HG03060 (cell line): ENCODE data around the gene TNFAIP2.
"Not testable (repeated sequence)": the region's sequence is repeated elsewhere in the genome, so short reads cannot be mapped to it uniquely, and the experiment has no call there.

Experiments used
- ATAC-seq: cut with Tn5 transposase; IDR thresholded peaks from one replicate; pipeline ENCODE4 v1.9.1; 2021; ENCODE audit warnings: low read depth, moderate number of reproducible peaks; ENCODE audit not compliant: unreplicated experiment

TNFAIP2 gene

GRCh38 chr14:103149351-103150237 is 26.3 kb downstream of the TNFAIP2 start:
- ATAC-seq: no peak

DNA sequence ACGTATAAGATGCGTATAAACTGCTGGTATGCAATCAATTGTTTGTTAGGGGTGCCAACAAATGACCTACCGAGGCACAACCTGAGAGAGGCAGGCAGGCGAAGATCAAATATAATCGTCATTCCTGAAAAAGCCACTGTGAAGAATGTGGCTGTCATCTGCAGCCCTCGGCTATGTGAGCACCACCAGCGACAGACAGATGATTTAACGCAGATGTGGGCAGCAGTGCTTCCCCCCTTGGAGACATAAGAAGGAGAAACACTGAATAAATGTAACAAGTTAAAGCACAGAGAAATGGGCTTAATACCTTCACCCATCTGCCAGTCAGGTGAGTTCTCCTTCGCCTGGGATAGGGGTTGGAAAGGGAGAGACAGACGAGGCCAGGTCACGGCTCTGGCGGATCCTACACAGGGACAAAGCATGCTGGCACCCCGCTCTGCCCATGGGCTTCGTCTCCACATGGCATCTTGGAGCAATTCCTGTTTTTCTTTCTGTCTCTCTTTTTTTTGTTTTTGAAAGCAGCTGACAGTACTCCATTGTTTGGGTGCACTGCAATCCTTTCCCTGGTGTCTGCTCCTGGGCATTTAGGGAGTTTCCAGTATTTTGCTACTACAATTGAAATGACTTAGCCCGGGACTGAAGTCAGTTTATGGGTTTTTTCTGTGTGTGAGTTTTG is 28.1 kb downstream of the TNFAIP2 start:
- no peak for ATAC-seq

DNA sequence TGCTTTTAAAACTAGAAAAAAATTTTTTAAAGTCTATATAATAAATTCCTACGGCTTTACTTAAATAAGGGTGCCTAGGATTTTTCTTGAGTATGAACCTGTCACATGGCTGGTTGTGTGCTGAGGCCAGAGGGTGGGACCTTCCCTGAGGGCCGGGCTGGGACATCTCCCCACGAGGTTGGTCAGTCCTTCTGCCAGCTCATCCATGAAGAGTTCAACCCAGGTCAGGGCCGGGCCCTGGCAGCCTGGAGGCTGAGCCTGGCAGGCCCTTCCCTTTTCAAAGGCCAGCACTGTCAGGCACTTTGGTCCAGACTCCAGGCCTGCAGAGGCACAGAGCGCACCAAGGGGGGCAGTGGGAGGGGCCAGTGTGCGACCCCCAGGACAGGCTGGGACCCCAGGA is 31.7 kb downstream of the TNFAIP2 start:
- no peak for ATAC-seq

GRCh38 chr14:103155416-103155815 is 32.2 kb downstream of the TNFAIP2 start:
- not testable (repeated sequence) for ATAC-seq

DNA sequence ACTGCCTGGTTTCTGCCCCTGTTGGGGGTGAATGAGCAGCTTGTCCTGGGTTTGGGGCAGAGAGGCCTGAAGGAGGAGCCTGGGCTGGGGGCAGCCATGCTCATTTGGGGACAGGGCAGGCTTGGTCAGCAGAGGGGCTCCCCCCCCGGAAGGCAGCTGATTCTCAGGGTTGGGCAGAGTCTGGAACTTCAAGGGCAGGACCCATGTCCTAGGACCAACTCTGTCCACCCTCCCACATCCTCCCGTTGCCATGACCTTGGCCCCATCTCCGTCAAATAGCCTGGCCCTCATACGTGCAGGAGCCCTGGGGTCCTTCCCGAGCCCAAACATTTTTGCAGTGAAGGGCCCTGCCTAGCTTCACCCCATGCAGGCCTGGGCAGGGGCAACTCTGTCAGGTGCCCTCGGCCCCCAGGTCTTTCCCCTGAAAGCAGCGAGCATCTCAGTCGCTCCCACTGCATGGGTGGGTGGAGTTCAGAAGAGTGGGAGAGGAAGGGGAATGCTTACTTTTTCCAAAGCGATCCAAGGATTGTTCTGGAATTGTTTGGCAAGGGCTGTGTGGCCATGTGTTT is 32.6 kb downstream of the TNFAIP2 start:
- no peak for ATAC-seq

DNA sequence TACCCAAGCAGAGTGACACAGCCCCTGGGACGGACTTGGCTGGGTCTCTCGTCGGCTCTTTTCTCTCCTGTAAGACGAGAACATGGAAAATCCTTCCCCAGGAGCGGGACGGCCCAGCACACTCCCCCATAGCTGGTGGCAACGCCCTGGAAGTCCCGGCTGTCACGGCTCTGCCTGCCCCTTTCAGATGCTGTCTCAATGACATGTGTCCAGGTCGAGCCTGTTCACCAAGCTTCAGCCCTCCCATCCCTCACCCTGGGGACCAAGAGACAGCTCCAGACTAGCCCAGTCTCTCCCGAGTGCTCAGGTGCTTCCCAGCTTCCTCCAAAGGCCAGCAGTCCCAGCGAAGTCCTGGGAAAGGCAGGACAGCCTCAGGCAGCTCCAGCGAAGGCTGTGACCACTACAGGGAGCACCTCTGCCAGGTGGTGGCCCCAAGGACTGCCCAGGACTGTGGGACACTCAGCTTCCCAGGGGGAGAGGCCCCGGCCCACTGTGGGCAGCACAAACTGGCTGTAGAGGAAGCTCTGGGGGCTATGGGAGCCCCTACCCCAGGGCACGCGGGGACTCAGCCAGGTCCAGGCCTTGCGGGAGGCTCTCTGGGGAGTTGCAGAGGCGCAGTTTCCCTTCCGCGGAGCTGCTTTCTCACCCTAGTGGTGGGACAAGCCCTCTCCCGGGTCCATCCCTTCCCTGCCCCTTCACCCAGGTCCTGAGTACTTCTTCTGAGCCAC is 33.6 kb downstream of the TNFAIP2 start:
- no peak for ATAC-seq

DNA sequence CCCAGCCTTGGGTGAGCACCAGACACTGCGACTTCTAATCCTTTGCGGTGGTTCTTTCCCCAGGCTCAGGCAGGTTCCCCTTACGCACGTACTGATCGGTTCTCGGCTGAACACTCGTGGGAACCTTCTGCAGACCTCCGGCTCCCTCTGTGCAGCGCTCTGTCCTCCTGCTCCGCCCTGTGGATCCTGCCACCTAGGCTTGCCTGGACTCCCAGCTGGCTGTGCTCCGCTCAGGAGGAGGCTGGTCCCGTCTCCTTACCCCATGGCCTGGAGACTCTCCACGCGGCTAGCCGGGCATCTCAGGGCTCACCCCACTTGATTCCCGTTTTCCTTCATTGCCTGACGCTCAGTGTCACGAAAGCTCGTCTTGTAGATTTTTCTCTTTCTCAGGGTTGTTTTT is 34.7 kb downstream of the TNFAIP2 start:
- no peak for ATAC-seq

DNA sequence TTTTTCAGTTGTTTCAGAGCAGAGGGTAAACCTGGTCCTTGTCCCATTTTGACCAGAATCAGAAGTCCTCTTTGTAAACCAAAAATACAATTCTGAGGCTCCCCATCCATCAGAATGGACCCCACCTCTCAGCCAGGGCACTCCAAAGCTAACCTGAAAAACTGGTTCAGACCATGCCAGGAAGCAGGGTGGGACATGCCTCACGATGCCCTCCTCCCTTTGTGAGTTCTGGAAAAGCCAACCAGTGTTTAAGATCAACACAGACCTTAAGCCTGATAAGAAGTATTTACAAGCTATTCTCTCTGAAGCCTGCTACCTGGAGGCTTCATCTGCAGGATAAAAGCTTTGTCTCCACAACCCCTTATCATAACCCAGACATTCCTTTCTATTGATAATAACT is 35.4 kb downstream of the TNFAIP2 start:
- ATAC-seq: no peak

DNA sequence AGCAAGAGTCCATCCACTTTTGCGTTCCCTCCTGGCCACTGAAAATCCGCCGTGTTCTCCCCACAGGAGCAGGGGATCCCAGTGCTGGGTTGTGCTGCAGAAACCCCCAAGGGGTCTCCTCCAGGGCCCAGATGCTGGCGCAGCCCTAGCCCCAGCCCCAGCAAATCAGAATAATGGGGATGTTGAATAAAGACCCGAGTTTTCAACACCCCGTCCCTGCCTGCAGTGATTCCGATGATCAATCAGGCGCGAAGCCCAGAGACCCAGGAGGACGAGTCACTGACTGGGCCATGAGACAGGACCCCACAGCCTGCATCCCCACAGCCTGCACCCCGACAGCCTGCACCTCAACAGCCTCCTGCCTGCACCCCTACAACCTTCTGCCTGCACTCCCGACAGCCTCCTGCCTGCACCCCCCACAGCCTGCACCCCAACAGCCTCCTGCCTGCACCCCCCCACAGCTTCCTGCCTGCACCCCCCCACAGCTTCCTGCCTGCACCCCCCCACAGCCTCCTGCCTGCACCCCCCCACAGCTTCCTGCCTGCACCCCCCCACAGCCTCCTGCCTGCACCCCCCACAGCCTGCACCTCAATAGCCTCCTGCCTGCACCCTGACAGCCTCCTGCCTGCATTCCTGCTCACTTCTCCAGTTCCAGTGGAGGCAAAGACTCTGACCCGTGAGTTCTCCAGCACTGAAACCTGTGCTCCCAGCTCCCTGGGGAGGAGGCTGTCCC is 37.2 kb downstream of the TNFAIP2 start:
- no peak for ATAC-seq

GRCh38 chr14:103161054-103161397 is 37.8 kb downstream of the TNFAIP2 start:
- ATAC-seq: no peak

GRCh38 chr14:103163199-103163598 is 39.9 kb downstream of the TNFAIP2 start:
- no peak for ATAC-seq

- no peak for ATAC-seq
Observed at GRCh38 chr14:103164006-103164405, 40.7 kb downstream of the TNFAIP2 start.

- no peak for ATAC-seq
Observed at GRCh38 chr14:103164779-103165178, 41.5 kb downstream of the TNFAIP2 start.

- no peak for ATAC-seq
Observed at GRCh38 chr14:103165323-103165722, 42.1 kb downstream of the TNFAIP2 start.

DNA sequence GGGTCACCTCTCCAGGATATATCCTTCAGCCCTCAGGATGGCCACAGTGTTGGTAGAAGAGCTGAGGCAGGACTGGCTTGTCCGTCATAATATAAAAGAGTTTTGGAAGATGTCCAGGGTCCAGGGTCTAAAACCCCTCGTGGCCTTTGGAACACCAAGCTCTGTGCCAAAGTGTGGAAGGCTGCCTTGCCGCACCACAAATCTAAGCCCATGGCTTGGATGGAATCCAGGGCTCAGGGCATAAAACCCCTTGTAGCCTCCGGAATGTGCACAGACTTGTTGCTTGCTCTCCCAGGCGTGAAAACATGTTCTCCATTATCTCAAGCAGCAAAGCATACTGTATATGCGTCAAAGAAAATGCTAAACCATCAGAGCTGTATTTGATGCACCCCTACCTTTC is 46.7 kb downstream of the TNFAIP2 start:
- no peak for ATAC-seq

GRCh38 chr14:103171206-103171605 is 47.9 kb downstream of the TNFAIP2 start:
- not testable (repeated sequence) for ATAC-seq

DNA sequence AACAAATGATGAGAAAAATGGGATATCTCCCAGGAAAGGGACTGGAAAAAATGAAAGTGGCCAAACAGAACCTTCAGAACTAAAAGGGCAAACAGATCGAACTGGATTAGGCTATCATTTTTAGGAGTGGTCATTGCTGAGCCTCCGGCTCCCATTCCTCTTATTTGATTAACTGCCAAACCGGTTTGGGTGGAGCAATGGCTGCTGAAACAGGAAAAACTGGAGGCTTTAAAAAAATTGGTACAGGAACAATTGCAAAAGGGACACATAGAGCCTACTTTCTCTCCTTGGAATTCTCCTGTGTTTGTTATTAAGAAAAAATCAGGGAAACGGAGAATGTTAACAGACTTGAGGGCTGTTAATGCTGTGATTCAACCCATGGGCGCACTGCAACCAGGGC is 49.7 kb downstream of the TNFAIP2 start:
- no peak for ATAC-seq

DNA sequence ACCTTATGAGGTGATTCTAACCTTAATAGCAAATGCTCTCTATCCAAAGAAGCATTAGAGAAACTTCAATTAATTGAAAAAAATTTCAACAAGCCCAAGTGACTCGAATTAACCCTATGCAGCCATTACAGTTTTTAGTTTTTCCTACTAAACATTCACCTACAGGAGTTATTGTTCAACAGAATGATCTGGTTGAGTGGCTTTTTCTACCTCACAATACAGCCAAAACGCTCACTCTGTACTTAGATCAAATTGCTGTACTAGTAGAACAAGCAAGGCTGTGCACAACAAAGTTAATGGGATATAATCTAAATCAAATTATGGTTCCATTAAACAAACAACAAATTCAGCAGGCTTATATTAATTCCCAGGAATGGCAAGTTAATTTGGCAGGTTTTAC is 50.6 kb downstream of the TNFAIP2 start:
- ATAC-seq: not testable (repeated sequence)

DNA sequence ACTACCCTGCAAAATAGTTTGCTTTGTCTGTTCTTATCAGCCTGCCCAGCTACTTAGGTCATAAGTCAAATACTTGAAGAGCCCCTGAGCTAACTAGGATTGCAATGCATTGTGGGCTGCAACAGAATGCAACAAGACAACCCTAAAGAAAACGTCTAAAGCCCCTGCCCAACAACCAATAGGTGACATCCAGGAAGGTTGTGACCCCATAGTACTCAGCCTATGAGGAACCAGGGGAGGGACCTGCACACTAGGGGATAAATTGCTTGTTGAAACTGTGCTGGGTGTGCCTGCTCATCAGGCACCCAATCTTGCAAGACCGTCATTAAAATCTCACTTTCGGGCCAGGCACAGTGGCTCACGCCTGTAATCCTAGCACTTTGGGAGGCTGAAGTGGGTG is 52.9 kb downstream of the TNFAIP2 start:
- not testable (repeated sequence) for ATAC-seq

DNA sequence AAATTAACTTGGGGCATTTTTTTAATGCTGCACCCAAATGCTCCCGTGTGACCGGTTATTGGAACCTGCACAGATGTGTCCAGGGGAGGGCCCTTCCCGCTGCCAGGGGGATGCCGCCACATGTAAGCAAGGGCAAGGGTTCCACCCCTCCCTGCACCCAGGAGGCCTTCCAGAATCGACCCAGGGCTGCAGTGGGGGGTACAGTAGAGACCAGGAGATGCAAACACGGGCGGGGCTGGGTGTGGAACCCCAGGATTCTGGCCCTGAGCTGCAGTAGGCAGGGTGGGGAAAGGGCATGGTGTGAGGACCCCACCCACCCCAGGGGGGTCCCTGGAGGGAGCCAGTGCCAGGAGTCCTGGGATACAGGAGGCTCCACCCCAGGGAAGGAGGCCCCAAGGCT is 54.1 kb downstream of the TNFAIP2 start:
- ATAC-seq: no peak
